ENCODE measurements around the gene SRGAP2C. TPM values are rescaled to one million over a fixed set of nuclear protein-coding genes. Genes with fewer than 3 reads are reported as not detected.
A peak's percentile ranks its signal among the peaks of the same experiment; 100 is the strongest.
"Not testable (repeated sequence)": the region's sequence is repeated elsewhere in the genome, so short reads cannot be mapped to it uniquely, and the experiment has no call there.

SRGAP2C gene
- total RNA-seq, 1 experiment from 2014 or later: 26.2 TPM

DNA sequence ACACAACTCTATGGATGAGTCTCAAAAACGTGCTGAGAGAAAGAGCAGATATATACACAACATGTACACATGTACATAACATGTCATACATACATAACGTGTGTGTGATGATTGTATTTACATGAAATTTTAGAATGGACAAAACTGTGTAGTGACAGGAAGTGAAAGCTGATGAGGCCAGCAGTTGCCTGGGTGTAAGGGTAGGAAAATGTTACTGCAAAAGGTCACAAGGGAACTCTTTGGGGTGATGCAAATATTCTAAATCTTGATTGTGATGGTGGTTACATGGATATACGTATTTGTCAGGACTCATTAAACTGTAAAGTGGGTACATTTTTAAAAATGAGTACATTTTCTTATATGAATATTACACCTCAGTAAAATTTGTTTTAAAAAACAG lies 236.7 kb downstream of the SRGAP2C start:
- H3K79me2 ChIP-seq (ENCODE audit: low read length); H3K9me2 ChIP-seq (replicated peaks; ENCODE audit: insufficient read depth, low read length); H3K36me3 ChIP-seq (ENCODE audit: insufficient read depth, low read length); H2AFZ ChIP-seq (ENCODE audit: low read length); H3K4me3 ChIP-seq (ENCODE audit: low read length); H3K27me3 ChIP-seq (ENCODE audit: low read length); H3K9me3 ChIP-seq (ENCODE audit: low read length); H3K9ac ChIP-seq (ENCODE audit: low read length); H4K20me1 ChIP-seq (ENCODE audit: insufficient read depth, low read depth, low read length): not testable (repeated sequence)
- Histone ChIP-seq H3K4me2 (ENCODE audit: low read depth, low read length, poor library complexity, severe bottlenecking) (peak overlapping the region; percentile 27), H3K4me1 (ENCODE audit: low read length) (peaks cover 70% of the 10 kb centered on the region), H3K27ac (ENCODE audit: low read length) (peak overlapping the region; percentile 82)
- DNase-seq: peak; percentile 84

DNA sequence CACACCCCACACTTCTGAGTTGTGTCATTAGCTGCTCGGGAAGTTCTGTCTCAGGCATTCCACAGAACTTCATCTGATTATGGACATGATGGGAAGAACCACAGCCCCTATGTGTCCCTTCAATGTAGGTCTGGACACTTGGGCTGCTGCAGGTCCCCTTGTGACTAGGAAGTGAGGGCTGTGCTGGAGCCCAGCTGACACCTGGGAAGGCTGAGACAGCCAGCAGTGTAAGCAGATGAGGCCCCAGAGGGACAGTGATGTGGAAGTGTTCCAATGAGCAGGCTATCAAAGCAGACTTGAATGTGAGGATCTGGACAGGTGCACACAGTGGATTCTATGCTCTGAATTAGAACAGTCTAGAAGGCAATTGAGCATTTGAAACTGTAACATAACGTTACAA lies 239.2 kb downstream of the SRGAP2C start:
- peaks cover 54% of the 10 kb centered on the region for H3K4me1 ChIP-seq (ENCODE audit: low read length)
- not testable (repeated sequence) for H3K36me3 ChIP-seq (ENCODE audit: insufficient read depth, low read length); H3K9me2 ChIP-seq (replicated peaks; ENCODE audit: insufficient read depth, low read length); H3K79me2 ChIP-seq (ENCODE audit: low read length); H3K27me3 ChIP-seq (ENCODE audit: low read length); H3K9me3 ChIP-seq (ENCODE audit: low read length); H4K20me1 ChIP-seq (ENCODE audit: insufficient read depth, low read depth, low read length); H2AFZ ChIP-seq (ENCODE audit: low read length)
- peak overlapping the region; percentile 84 for H3K27ac ChIP-seq (ENCODE audit: low read length)
- H3K4me2 ChIP-seq (ENCODE audit: low read depth, low read length, poor library complexity, severe bottlenecking): peak overlapping the region; percentile 49
- H3K4me3 ChIP-seq (ENCODE audit: low read length): 0 out of 2 replicates have a peak overlapping the region, but pooled peaks have one; percentile 17
- H3K9ac ChIP-seq (ENCODE audit: low read length): peak overlapping the region; percentile 43
- peak; percentile 74 for DNase-seq

DNA sequence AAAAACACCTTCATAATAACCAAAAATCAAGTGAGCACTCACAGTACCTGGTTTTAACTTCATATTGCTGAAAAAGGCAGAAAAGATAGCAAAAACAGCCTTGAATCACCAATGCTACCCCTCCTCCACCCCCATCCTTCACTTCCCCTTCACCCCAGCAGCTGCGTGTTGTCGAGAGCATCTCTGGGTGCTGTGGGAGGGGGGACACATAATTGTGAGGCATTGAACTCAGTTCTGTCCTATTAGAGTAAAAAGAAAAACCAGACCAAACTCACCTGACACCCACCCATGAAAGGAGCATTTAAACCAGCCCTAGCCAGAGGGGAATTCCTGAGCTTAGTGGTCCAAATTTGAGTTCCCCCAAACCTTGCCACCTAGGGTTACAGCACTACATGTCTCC lies 248.7 kb downstream of the SRGAP2C start:
- not testable (repeated sequence) for H3K79me2 ChIP-seq (ENCODE audit: low read length); H3K9me3 ChIP-seq (ENCODE audit: low read length); H3K4me3 ChIP-seq (ENCODE audit: low read length); H3K27ac ChIP-seq (ENCODE audit: low read length); H3K4me2 ChIP-seq (ENCODE audit: low read depth, low read length, poor library complexity, severe bottlenecking); H3K9ac ChIP-seq (ENCODE audit: low read length); H3K9me2 ChIP-seq (replicated peaks; ENCODE audit: insufficient read depth, low read length); H2AFZ ChIP-seq (ENCODE audit: low read length); H4K20me1 ChIP-seq (ENCODE audit: insufficient read depth, low read depth, low read length); DNase-seq; H3K27me3 ChIP-seq (ENCODE audit: low read length)
- peaks cover 13% of the 10 kb centered on the region; the same call in 1 of the 2 replicates for H3K36me3 ChIP-seq (ENCODE audit: insufficient read depth, low read length)
- peaks cover 13% of the 10 kb centered on the region; the same call in 1 of the 2 replicates for H3K4me1 ChIP-seq (ENCODE audit: low read length)

DNA sequence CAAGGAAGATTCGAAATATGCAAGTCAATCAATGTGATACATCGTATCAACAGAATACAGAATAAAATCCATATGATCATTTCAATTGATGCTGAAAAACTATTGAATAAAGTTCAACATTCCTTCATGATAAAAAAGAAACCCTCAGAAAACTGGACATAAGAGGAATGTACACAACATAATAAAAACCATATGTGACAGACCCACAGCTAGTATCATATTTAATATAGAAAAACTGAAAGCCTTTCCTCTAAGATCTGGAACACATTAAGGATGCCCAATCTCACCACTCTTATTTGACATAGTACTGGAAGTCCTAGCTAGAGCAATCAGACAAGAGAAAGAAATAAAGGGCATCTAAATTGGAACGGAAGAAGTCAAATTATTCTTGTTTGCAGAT lies 254.1 kb downstream of the SRGAP2C start:
- H3K4me1 ChIP-seq (ENCODE audit: low read length); H3K27ac ChIP-seq (ENCODE audit: low read length); H4K20me1 ChIP-seq (ENCODE audit: insufficient read depth, low read depth, low read length); H3K4me3 ChIP-seq (ENCODE audit: low read length); H3K9ac ChIP-seq (ENCODE audit: low read length); H3K4me2 ChIP-seq (ENCODE audit: low read depth, low read length, poor library complexity, severe bottlenecking); H3K9me2 ChIP-seq (replicated peaks; ENCODE audit: insufficient read depth, low read length); H3K9me3 ChIP-seq (ENCODE audit: low read length); H2AFZ ChIP-seq (ENCODE audit: low read length); DNase-seq; H3K36me3 ChIP-seq (ENCODE audit: insufficient read depth, low read length); H3K27me3 ChIP-seq (ENCODE audit: low read length); H3K79me2 ChIP-seq (ENCODE audit: low read length): not testable (repeated sequence)

DNA sequence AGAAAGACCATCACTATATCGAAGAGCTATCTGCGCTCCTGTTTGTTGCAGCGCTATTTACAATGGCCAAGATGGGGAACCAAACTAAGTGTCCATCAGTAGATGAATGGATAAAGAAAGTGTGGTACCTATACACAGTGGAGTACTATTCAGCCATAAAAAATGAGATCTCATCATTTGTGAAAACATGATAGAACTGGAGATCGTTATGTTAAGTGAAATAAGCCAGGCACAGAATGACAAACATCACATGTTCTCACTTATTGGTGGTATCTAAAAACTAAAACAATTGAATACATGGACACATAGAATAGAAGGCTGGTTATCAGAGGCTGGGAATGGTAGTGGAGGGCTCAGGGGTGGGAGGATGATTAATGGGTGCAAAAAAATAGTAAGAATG lies 256.2 kb downstream of the SRGAP2C start:
- Histone ChIP-seq H3K79me2 (ENCODE audit: low read length) (no peaks in the 10 kb centered on the region), H3K9me3 (ENCODE audit: low read length) (no peaks in the 10 kb centered on the region), H3K9me2 (replicated peaks; ENCODE audit: insufficient read depth, low read length) (no peaks in the 10 kb centered on the region), H3K4me1 (ENCODE audit: low read length) (peaks cover 27% of the 10 kb centered on the region), H3K36me3 (ENCODE audit: insufficient read depth, low read length) (no peaks in the 10 kb centered on the region), H3K4me2 (ENCODE audit: low read depth, low read length, poor library complexity, severe bottlenecking) (no peak overlapping the region), H4K20me1 (ENCODE audit: insufficient read depth, low read depth, low read length) (no peaks in the 10 kb centered on the region), H2AFZ (ENCODE audit: low read length) (no peak overlapping the region), H3K27me3 (ENCODE audit: low read length) (no peaks in the 10 kb centered on the region), H3K9ac (ENCODE audit: low read length) (no peak overlapping the region), H3K4me3 (ENCODE audit: low read length) (no peak overlapping the region), H3K27ac (ENCODE audit: low read length) (no peak overlapping the region; the same call in 1 of the 2 replicates)
- no peak for DNase-seq

Small RNA genes within 50 kb of the gene (small RNA-seq; reads per million reads assigned to genes)
- not detected for gene AC243994.1

Other genes with a start within 250 kb of the SRGAP2C start
- 15.6 and 33.3 TPM in 2 replicates for gene FAM72B, start 635 bp upstream of the SRGAP2C start, total RNA-seq (2014; rRNA removed; shearing (Covaris generic); ENCODE audit: low replicate concordance)

Measured in Karpas-422 (cell line).